ENCODE data around the gene INCENP. TPM values are rescaled to one million over a fixed set of nuclear protein-coding genes. Genes with fewer than 3 reads are reported as not detected.

The INCENP gene
- total RNA-seq, 6 experiments from 2014 or later = 32.3 to 60.0 (median 54.1) TPM

DNA sequence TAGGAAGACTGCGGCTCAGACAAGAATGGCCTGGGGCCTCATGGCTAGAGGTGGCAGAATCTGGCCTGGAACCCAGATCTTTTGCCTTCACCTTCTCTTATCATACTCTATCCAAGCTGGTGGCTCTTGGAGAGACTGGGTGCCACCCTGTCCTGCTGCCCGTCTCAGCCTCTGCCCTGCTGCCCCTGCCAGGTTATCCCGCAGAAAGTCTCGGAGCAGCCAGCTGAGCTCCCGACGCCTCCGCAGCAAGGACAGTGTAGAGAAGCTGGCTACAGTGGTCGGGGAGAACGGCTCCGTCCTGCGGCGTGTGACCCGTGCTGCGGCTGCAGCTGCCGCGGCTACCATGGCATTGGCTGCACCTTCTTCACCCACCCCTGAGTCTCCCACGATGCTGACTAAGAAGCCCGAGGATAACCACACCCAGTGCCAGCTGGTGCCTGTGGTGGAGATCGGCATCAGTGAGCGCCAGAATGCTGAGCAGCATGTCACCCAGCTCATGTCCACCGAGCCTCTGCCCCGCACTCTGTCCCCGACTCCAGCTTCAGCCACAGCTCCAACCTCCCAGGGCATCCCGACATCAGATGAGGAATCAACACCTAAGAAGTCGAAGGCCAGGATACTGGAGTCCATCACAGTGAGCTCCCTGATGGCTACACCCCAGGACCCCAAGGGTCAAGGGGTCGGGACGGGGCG, 5.9 kb downstream of the INCENP start:
- Mint-ChIP-seq H3K4me3 (no peak overlapping the region), H3K36me3 (ENCODE audit: low read depth) (peaks cover 15% of the 10 kb centered on the region; the same call in 1 of the 2 replicates), H3K27ac (no peak overlapping the region), H3K9me3 (no peaks in the 10 kb centered on the region), H3K4me1 (ENCODE audit: low read depth) (peaks cover 37% of the 10 kb centered on the region), H3K27me3 (ENCODE audit: insufficient read depth) (peaks cover 1% of the 10 kb centered on the region; the same call in 1 of the 2 replicates)
- DNase-seq = no peak
- TF ChIP-seq, protein P1, sequence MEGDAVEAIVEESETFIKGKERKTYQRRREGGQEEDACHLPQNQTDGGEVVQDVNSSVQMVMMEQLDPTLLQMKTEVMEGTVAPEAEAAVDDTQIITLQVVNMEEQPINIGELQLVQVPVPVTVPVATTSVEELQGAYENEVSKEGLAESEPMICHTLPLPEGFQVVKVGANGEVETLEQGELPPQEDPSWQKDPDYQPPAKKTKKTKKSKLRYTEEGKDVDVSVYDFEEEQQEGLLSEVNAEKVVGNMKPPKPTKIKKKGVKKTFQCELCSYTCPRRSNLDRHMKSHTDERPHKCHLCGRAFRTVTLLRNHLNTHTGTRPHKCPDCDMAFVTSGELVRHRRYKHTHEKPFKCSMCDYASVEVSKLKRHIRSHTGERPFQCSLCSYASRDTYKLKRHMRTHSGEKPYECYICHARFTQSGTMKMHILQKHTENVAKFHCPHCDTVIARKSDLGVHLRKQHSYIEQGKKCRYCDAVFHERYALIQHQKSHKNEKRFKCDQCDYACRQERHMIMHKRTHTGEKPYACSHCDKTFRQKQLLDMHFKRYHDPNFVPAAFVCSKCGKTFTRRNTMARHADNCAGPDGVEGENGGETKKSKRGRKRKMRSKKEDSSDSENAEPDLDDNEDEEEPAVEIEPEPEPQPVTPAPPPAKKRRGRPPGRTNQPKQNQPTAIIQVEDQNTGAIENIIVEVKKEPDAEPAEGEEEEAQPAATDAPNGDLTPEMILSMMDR (IDR thresholded peaks at IDR 0.05) = no peak

DNA sequence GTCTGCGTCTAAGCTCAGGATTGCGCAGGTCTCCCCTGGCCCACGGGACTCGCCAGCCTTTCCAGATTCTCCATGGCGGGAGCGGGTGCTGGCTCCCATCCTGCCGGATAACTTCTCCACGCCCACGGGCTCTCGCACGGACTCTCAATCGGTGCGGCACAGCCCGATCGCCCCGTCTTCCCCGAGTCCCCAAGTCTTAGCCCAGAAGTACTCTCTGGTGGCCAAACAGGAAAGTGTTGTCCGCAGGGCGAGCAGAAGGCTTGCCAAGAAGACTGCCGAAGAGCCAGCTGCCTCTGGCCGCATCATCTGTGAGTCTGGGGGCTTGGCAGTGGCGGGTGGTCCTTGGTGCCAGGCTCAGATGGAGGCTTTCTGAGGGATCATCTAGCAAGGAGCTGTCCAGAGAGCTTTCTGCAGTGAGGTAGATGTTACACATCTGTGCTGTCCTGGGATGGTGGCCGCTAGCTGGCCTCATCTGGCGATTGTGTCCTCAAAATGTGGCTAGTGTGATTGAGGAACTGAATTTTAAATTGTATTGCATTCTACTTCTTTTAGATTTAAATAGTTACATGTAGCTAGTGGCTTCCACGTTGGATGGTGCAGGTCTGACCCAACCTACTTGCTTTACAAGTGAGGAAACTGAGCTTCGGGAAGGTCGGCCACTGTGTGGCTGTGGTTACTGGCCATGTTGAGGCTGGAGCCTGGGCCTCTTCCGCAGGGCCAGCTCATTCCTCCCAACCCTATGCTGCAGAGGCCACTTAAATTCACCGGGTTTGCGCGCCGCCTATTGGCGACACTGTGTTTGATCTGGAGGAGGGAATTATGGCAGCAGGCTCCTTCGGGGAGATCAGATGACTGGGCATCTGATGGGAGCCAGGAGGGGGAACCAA, 6.7 kb downstream of the INCENP start:
- no peak for DNase-seq
- Mint-ChIP-seq H3K9me3 (no peaks in the 10 kb centered on the region), H3K4me1 (ENCODE audit: low read depth) (peaks cover 29% of the 10 kb centered on the region), H3K27me3 (ENCODE audit: insufficient read depth) (peaks cover 1% of the 10 kb centered on the region; the same call in 1 of the 2 replicates), H3K27ac (no peak overlapping the region), H3K4me3 (no peak overlapping the region), H3K36me3 (ENCODE audit: low read depth) (peaks cover 15% of the 10 kb centered on the region; the same call in 1 of the 2 replicates)
- TF ChIP-seq, protein P1 (IDR thresholded peaks at IDR 0.05) = no peak

DNA sequence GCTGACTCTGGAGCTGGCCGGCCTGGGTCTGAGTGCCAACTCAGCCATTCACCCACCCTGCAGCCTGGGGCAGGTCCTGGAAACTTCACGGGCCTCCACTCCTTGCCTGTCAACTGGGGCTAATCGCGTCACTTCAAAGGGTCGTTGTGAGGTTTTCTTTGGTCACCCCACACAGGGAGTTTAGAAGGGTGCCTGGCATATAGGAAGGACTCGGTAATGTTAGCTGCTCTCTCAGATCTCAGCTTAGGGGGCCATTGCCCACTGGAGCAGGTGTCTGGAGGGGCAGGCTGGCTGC, 7.3 kb downstream of the INCENP start:
- DNase-seq = no peak
- TF ChIP-seq, protein P1 (IDR thresholded peaks at IDR 0.05) = no peak
- Mint-ChIP-seq H3K36me3 (ENCODE audit: low read depth) (peaks cover 15% of the 10 kb centered on the region; the same call in 1 of the 2 replicates), H3K4me1 (ENCODE audit: low read depth) (peaks cover 23% of the 10 kb centered on the region), H3K9me3 (no peaks in the 10 kb centered on the region), H3K27ac (no peak overlapping the region), H3K27me3 (ENCODE audit: insufficient read depth) (peaks cover 1% of the 10 kb centered on the region; the same call in 1 of the 2 replicates), H3K4me3 (no peak overlapping the region)

DNA sequence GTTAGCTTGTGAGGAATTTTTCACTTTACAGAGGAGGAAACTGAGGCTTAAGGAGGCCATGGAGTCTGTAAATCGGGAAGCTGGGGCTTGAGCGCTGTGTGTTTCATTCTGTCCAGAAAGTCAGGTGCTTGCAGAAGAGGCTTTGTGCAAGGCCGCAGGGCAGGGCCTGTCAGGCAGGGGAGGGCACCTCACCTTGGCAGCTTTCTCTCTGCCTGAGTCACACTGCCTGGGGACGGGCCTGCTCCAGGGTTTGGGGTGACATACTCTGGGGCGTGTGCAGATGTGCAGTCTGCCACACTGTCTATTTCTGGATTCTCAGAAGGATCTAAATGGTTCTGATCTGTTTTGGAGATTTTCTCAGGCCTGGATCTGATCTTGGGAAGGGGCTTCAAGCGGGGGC, 8.4 kb downstream of the INCENP start:
- no peaks in the 10 kb centered on the region for H3K9me3 Mint-ChIP-seq
- peaks cover 15% of the 10 kb centered on the region; the same call in 1 of the 2 replicates for H3K36me3 Mint-ChIP-seq (ENCODE audit: low read depth)
- peaks cover 23% of the 10 kb centered on the region for H3K4me1 Mint-ChIP-seq (ENCODE audit: low read depth)
- DNase-seq = peak; percentile 20
- peak overlapping the region; percentile 31; the same call in 1 of the 2 replicates for H3K27ac Mint-ChIP-seq
- peaks cover 1% of the 10 kb centered on the region; the same call in 1 of the 2 replicates for H3K27me3 Mint-ChIP-seq (ENCODE audit: insufficient read depth)
- H3K4me3 Mint-ChIP-seq = no peak overlapping the region
- TF ChIP-seq, protein P1 (IDR thresholded peaks at IDR 0.05) = no peak

DNA sequence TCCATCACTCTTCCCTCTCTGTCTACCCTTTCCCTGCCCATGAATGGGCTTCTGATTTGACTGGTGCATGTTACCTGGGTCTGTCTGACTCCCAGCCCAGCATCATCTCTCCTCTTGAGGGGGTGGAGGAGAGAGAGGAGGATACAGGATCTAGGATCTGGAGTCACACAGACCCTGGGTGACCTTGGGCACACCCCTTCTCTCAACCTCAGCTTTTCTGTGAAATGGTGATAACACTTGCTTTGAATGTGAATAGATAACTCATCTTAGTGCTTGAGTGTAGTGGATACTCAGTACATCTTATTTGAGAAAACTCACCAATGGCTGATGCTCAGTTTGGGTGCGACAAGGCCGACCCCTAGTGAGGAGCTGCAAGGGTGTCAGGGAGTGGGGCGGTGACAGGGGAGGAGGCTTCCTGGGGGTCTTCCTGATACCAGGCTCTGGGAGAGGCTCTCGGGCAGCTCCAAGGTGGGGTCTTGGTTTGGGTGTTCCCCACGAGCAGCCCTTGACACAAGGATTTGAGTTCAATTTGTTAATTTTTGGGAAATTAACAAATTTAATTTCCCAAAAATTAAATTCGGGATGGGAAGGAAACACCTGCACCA, 9.0 kb downstream of the INCENP start:
- peaks cover 1% of the 10 kb centered on the region; the same call in 1 of the 2 replicates for H3K27me3 Mint-ChIP-seq (ENCODE audit: insufficient read depth)
- TF ChIP-seq, protein P1 (IDR thresholded peaks at IDR 0.05) = no peak
- no peaks in the 10 kb centered on the region for H3K9me3 Mint-ChIP-seq
- no peak for DNase-seq
- peaks cover 15% of the 10 kb centered on the region; the same call in 1 of the 2 replicates for H3K36me3 Mint-ChIP-seq (ENCODE audit: low read depth)
- no peak overlapping the region for H3K4me3 Mint-ChIP-seq
- H3K4me1 Mint-ChIP-seq (ENCODE audit: low read depth) = peaks cover 17% of the 10 kb centered on the region
- H3K27ac Mint-ChIP-seq = no peak overlapping the region; the same call in 1 of the 2 replicates
